Measurements from ENCODE around the gene CAMKK1.

CAMKK1 gene

GRCh38 chr17:3893003-3893719 lies at the start of gene CAMKK1:
TSS of gene CAMKK1 (minus strand) at chr17:3893053. CDS start at chr17:3885687, 7,366 bp downstream.
- DNase-seq (ENCODE audit: low spot score in 2 of 2), result peak; percentile 92 to 95

GRCh38 chr17:3940965-3941698 lies 48.3 kb upstream of the CAMKK1 start:
- Mint-ChIP-seq H3K27ac (no peak overlapping the region), H3K4me3 (no peak overlapping the region), H3K9me3 (no peaks in the 10 kb centered on the region), H3K4me1 (peaks cover 20% of the 10 kb centered on the region), H3K36me3 (peaks cover 95% of the 10 kb centered on the region)
- DNase-seq (ENCODE audit: low spot score in 2 of 2), result no peak
- ATAC-seq, result no peak

More at GRCh38 chr17:3893003-3893719, at the start of gene CAMKK1:
- H3K4me3 Mint-ChIP-seq, result peak within 1 kb of the TSS; percentile 71
- H3K4me1 Mint-ChIP-seq, result peaks cover 32% of the 10 kb centered on the region
- ATAC-seq, result peak; percentile 89
- H3K36me3 Mint-ChIP-seq, result peaks cover 9% of the 10 kb centered on the region
- peak within 1 kb of the TSS; percentile 87 for H3K27ac Mint-ChIP-seq
- H3K9me3 Mint-ChIP-seq, result no peaks in the 10 kb centered on the region

GRCh38 chr17:3937359-3937758 lies 44.5 kb upstream of the CAMKK1 start:
- Mint-ChIP-seq H3K27ac (peak overlapping the region; percentile 39), H3K9me3 (no peaks in the 10 kb centered on the region), H3K4me1 (peaks cover 7% of the 10 kb centered on the region), H3K36me3 (peaks cover 99% of the 10 kb centered on the region), H3K4me3 (no peak overlapping the region)
- no peak for ATAC-seq
- no peak for DNase-seq (ENCODE audit: low spot score in 2 of 2)

GRCh38 chr17:3935825-3936355 lies 43.0 kb upstream of the CAMKK1 start:
- Mint-ChIP-seq H3K36me3 (peaks cover 99% of the 10 kb centered on the region), H3K4me3 (no peak overlapping the region), H3K4me1 (peaks cover 7% of the 10 kb centered on the region), H3K27ac (no peak overlapping the region), H3K9me3 (no peaks in the 10 kb centered on the region)
- no peak for DNase-seq (ENCODE audit: low spot score in 2 of 2)
- no peak for ATAC-seq

GRCh38 chr17:3935140-3935542 lies 42.3 kb upstream of the CAMKK1 start:
- peaks cover 99% of the 10 kb centered on the region for H3K36me3 Mint-ChIP-seq
- DNase-seq (ENCODE audit: low spot score in 2 of 2) (no peak), ATAC-seq (peak; percentile 59)
- peaks cover 7% of the 10 kb centered on the region for H3K4me1 Mint-ChIP-seq
- no peak overlapping the region for H3K27ac Mint-ChIP-seq
- no peaks in the 10 kb centered on the region for H3K9me3 Mint-ChIP-seq
- H3K4me3 Mint-ChIP-seq, result no peak overlapping the region

GRCh38 chr17:3929764-3930163 lies 36.9 kb upstream of the CAMKK1 start:
- H3K9me3 Mint-ChIP-seq, result no peaks in the 10 kb centered on the region
- H3K36me3 Mint-ChIP-seq, result peaks cover 88% of the 10 kb centered on the region
- no peak overlapping the region for H3K4me3 Mint-ChIP-seq
- peaks cover 7% of the 10 kb centered on the region for H3K4me1 Mint-ChIP-seq
- DNase-seq (ENCODE audit: low spot score in 2 of 2) (no peak), ATAC-seq (no peak)
- peak overlapping the region; percentile 26 for H3K27ac Mint-ChIP-seq

GRCh38 chr17:3929181-3929580 lies 36.3 kb upstream of the CAMKK1 start:
- Mint-ChIP-seq H3K9me3 (no peaks in the 10 kb centered on the region), H3K4me1 (peaks cover 7% of the 10 kb centered on the region), H3K36me3 (peaks cover 88% of the 10 kb centered on the region), H3K4me3 (no peak overlapping the region), H3K27ac (peak overlapping the region; percentile 26)
- ATAC-seq, result no peak
- no peak for DNase-seq (ENCODE audit: low spot score in 2 of 2)

- peaks cover 83% of the 10 kb centered on the region for H3K36me3 Mint-ChIP-seq
- H3K9me3 Mint-ChIP-seq, result no peaks in the 10 kb centered on the region
- ATAC-seq (no peak), DNase-seq (ENCODE audit: low spot score in 2 of 2) (no peak)
- H3K27ac Mint-ChIP-seq, result no peak overlapping the region
- H3K4me1 Mint-ChIP-seq, result peaks cover 7% of the 10 kb centered on the region
- no peak overlapping the region for H3K4me3 Mint-ChIP-seq
Observed at GRCh38 chr17:3928406-3928805, 35.6 kb upstream of the CAMKK1 start.

- no peak overlapping the region for H3K4me3 Mint-ChIP-seq
- DNase-seq (ENCODE audit: low spot score in 2 of 2) (no peak), ATAC-seq (no peak)
- H3K4me1 Mint-ChIP-seq, result peaks cover 9% of the 10 kb centered on the region
- H3K27ac Mint-ChIP-seq, result peak overlapping the region; percentile 85
- H3K9me3 Mint-ChIP-seq, result no peaks in the 10 kb centered on the region
- H3K36me3 Mint-ChIP-seq, result peaks cover 77% of the 10 kb centered on the region
Observed at GRCh38 chr17:3927628-3928340, 34.9 kb upstream of the CAMKK1 start.

GRCh38 chr17:3926860-3927627 lies 34.2 kb upstream of the CAMKK1 start:
- H3K4me3 Mint-ChIP-seq, result no peak overlapping the region
- H3K27ac Mint-ChIP-seq, result peak overlapping the region; percentile 85
- DNase-seq (ENCODE audit: low spot score in 2 of 2) (no peak), ATAC-seq (no peak)
- peaks cover 12% of the 10 kb centered on the region for H3K4me1 Mint-ChIP-seq
- H3K9me3 Mint-ChIP-seq, result no peaks in the 10 kb centered on the region
- H3K36me3 Mint-ChIP-seq, result peaks cover 74% of the 10 kb centered on the region

- peak overlapping the region; percentile 85 for H3K27ac Mint-ChIP-seq
- peaks cover 65% of the 10 kb centered on the region for H3K36me3 Mint-ChIP-seq
- ATAC-seq (no peak), DNase-seq (ENCODE audit: low spot score in 2 of 2) (no peak)
- H3K4me3 Mint-ChIP-seq, result no peak overlapping the region
- H3K9me3 Mint-ChIP-seq, result no peaks in the 10 kb centered on the region
- peaks cover 12% of the 10 kb centered on the region for H3K4me1 Mint-ChIP-seq
Observed at GRCh38 chr17:3925684-3926485, 33.0 kb upstream of the CAMKK1 start.

GRCh38 chr17:3924512-3925350 lies 31.9 kb upstream of the CAMKK1 start:
- DNase-seq (ENCODE audit: low spot score in 2 of 2) (no peak), ATAC-seq (no peak)
- Mint-ChIP-seq H3K4me3 (no peak overlapping the region), H3K36me3 (peaks cover 53% of the 10 kb centered on the region), H3K4me1 (peaks cover 12% of the 10 kb centered on the region), H3K9me3 (no peaks in the 10 kb centered on the region), H3K27ac (peak overlapping the region; percentile 85)

GRCh38 chr17:3923466-3924190 lies 30.8 kb upstream of the CAMKK1 start:
- peaks cover 12% of the 10 kb centered on the region for H3K4me1 Mint-ChIP-seq
- H3K9me3 Mint-ChIP-seq, result no peaks in the 10 kb centered on the region
- peak overlapping the region; percentile 81 for H3K27ac Mint-ChIP-seq
- DNase-seq (ENCODE audit: low spot score in 2 of 2), result no peak
- H3K36me3 Mint-ChIP-seq, result peaks cover 44% of the 10 kb centered on the region
- ATAC-seq, result no peak
- no peak overlapping the region for H3K4me3 Mint-ChIP-seq

Data from stimulated activated effector memory CD8-positive, alpha-beta T cell treated with anti-CD3 and anti-CD28 coated beads, Interleukin-12 subunit alpha, Interleukin-12 subunit beta, amount 100 ng/mL, for 72 hours (primary cell).